GM19452 (cell line): Measurements from ENCODE around the gene VCL.
"Not testable (repeated sequence)": the region's sequence is repeated elsewhere in the genome, so short reads cannot be mapped to it uniquely, and the experiment has no call there.

Experiments used
- ATAC-seq: cut with Tn5 transposase; IDR thresholded peaks from one replicate; pipeline ENCODE4 v1.9.1; 2021; ENCODE audit not compliant: unreplicated experiment

The VCL gene

DNA sequence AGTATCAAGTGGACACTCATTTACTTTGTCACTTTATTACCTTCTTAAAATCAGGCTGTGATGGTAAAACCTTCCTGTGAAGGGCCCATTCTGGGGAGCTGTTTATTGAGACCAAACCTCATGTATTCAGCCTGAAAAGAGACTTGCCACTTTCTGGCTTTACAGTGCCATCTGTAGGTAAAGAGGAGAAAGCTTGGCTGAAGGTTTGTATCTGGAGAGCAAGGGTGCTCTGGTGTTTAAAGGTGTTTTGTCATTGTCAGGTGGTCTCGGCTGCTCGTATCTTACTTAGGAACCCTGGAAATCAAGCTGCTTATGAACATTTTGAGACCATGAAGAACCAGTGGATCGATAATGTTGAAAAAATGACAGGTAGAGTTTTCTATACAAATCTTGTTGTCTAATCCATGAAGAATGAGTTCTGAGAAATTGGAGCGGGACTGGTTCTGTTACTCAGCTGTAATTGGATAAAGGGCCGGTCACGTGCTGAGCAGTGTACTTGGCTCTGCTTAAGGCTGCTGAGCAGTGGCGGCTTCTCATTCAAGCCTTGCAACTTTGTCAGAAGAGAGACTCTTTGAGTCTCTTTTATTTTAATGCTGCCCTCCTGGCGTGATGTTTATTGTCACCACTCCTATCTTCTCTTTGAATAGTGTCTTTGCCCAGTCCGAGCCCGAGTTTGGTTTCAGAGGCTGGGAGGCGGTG is 105.8 kb downstream of the VCL start:
- ATAC-seq, result no peak

DNA sequence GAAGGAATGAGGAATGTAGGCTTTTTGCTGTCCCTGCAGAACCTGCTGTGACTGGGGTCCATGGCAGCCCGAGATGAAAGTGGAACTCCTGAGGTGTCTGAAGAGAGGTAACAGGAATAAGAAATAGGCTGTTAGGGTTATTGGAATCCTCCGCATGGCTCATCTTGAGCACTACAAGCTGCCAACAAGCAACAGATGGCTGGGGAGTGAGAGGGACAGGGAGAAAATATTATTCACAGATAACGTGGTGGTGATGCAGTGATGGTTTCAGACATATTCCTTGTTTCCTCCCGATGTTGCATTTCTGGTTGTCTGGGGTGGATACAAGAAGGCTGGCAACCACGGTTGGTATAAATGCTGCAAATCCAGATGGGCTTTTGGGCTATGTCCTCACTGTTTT is 106.6 kb downstream of the VCL start:
- no peak for ATAC-seq

DNA sequence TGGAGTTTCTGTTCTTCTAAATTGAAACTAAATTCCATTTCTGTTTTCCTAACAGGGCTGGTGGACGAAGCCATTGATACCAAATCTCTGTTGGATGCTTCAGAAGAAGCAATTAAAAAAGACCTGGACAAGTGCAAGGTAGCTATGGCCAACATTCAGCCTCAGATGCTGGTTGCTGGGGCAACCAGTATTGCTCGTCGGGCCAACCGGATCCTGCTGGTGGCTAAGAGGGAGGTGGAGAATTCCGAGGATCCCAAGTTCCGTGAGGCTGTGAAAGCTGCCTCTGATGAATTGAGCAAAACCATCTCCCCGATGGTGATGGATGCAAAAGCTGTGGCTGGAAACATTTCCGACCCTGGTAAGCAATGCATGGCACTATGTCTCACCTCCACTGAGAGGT is 107.1 kb downstream of the VCL start:
- ATAC-seq, result no peak

DNA sequence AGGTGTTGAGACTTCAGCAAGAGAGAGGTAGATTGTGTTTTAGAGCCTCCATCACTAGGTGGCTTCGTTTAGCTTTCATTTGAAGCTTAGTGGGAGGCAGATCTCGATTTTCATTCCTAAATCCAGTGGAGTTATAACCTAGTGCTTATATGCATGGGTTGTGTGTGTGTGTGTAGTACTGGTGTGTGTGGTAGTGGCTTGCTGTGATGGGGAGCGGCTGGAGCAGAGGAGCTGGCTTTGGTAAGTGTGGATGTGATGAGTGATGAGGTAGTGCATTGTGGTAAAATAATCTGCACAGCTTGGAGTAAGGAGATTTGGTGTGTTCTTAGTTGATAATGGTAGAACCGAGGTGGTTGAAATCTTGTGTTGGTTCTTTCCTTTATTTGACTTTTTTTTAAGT is 109.5 kb downstream of the VCL start:
- no peak for ATAC-seq

DNA sequence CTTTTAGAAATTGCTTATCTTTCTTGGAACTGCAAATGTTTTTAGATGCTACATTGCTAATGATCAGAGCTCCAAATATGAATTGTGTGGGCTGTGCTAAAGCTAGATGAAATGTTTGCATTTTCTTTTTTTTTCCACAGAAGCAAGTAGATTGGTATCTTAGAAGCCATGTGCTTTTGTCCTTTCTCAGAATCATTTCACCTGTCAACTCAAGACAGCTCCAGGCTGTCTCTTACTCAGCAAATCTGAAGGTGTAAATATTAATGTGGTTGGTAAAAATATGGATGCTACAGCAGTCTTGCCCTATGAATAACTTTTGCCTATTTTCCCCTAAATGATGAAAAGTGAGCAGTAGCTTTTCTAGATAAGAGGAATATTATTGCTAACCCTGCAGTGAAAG is 111.5 kb downstream of the VCL start:
- no peak for ATAC-seq

DNA sequence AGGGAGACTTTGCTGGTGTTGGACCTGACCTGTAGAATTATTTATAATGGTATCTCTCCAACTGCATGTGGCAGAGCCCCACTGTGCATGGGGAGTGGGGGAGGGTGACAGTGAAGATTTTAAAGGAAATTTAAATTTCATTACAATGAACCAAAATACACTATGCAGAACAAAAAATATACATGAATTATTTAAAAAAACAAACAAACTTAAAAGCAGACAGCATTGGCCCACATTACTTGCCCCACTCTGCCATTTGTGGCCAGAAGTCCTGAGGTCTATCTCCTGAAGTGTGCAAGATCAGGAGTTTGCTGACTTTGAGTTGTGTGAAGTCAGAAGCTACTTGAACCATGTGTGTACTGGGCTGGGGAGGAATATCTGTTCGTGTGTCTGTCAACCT is 112.2 kb downstream of the VCL start:
- ATAC-seq, result no peak

DNA sequence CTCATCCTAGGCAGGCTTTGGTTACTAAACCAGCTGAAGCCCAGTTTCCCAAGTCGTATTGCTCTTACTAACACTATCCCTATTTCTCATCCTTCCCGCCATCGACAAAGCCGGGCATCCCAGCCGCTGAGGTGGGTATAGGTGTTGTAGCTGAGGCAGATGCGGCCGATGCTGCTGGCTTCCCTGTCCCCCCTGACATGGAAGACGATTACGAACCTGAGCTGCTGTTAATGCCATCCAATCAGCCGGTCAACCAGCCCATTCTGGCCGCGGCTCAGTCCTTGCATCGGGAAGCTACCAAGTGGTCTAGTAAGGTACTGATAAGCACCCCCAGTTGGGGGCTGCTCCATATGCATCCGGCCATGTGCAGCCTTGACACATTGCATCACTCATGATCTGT is 113.9 kb downstream of the VCL start:
- no peak for ATAC-seq

DNA sequence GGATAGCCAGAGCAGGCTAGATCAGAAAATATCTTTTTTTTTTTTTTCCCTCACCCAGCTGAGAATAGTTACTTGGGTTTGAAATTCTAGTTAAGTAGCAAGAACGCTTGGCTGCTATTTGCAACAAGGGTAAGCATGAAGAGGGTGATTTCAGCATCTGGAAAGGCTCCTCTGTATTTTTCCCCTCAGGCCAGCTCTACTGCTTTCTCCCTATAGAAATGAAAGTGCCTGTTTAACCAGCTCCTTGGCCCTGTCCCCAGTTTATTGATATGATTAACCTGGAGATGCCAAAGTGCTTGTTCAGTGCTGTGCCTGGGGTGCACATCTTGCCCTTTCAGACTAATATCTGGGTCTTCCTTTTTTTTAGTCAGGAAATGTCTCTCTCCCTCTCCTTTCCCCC is 115.6 kb downstream of the VCL start:
- no peak for ATAC-seq

DNA sequence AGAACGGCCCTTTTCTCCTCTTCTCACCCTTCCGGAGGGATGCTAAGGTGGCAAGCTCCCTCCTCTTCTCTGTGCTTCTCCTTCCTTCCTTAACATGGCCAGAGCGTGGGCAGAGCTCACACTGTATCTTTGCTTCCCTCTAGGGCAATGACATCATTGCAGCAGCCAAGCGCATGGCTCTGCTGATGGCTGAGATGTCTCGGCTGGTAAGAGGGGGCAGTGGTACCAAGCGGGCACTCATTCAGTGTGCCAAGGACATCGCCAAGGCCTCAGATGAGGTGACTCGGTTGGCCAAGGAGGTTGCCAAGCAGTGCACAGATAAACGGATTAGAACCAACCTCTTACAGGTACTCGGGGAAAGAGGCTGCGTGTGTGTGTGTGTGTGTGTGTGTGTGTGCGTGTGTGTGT is 116.1 kb downstream of the VCL start:
- ATAC-seq, result no peak

DNA sequence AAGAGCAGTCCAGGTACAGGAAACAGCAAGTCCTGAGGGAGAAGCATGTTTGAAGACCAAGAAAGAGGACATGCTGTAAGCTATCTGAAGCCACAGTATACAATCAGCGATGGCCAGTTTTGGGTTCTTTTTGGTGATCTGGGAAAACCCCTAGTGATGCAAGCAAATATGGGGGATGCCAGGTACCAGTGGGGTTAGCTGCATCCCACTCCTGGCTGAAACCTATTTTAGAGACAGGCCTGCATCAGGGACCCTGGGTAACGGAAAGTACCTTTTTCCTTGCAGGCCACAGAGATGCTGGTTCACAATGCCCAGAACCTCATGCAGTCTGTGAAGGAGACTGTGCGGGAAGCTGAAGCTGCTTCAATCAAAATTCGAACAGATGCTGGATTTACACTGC is 119.8 kb downstream of the VCL start:
- ATAC-seq, result no peak

DNA sequence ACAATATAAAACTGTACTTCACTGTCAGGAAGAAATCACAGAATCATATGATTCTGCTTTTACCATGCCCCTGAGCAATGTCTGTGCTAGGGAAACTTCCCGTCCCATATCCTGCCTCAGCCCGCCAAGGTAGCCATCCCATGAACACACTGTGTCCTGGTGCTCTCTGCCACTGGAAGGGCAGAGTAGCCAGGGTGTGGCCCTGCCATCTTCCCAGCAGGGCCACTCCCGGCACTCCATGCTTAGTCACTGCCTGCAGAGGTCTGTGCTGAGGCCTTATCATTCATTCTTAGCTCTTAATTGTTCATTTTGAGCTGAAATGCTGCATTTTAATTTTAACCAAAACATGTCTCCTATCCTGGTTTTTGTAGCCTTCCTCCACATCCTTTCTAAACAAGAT is 120.9 kb downstream of the VCL start:
- no peak for ATAC-seq

DNA sequence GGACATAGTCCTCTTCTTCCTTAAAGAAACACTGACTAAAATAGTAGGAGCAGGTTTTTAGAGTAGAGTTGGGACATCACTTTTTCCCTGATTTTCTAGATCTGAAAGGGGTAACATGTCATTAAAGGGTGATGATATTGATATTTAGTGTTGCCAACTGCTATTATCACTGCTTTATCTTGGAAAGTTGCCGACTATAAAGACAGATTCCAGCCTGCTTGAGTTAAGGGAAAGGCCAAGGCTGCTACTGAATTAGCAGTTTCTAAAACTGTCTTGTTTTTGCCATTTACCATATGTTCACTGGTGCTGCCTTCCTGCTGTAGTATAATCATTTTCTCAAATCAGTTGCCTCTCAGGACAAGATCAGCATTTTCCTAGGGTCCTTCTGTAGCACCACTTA is 123.0 kb downstream of the VCL start:
- no peak for ATAC-seq

DNA sequence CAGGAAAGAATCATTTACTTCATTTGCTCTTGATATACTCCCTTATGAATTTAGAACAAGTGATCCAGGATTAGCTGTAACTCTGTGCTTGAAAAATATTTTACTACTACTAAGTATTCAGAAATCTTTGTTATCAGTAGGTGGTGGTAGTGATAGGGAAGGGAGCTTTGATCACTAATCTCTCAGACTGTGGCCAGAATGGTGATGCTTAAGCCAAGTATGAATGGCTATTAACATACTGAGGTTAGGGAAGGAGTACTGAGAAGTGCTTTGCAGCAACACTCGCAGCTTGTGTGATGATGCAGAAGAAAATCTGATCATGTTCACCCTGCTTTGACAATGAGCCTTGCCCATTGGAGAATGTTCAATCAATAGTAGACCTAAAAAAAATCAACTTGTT is 123.5 kb downstream of the VCL start:
- no peak for ATAC-seq

DNA sequence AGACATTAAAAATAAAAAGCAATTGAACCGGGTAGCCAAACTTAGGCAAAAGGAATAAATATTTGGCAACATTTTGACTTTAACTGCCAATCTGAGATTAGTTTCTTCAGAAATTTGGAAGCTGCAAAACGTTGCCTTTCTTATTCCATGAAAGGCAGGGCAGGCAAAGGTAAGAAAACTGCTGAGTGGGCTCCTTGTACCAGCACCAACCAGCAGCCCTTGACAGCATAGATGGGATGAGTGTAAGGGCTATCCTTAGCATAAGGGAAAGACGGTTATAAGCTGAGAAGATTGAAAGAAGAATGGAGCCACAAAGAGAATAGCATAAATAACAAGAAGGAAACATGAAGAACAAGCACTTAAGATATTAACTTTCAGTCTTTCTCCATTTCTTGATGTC is 124.1 kb downstream of the VCL start:
- ATAC-seq, result no peak

DNA sequence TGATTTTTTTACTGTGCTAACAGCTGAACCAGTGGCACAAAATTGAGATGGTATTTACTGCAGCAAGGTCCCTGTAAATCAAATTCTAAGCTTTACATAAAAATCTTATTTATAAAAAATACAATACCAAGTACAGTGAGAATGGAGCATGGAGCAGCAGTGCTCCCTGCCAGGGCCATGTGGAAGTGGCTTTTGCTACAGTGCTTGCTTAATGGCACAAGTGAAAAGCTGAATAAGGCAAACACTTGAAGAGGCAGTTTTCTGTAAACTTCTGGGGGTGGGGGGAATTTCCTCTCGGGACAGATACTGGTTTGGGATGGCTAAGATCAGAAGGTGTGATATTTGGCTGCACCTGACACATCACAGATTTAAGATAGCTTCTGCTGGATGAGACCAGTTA is 125.2 kb downstream of the VCL start:
- no peak for ATAC-seq

DNA sequence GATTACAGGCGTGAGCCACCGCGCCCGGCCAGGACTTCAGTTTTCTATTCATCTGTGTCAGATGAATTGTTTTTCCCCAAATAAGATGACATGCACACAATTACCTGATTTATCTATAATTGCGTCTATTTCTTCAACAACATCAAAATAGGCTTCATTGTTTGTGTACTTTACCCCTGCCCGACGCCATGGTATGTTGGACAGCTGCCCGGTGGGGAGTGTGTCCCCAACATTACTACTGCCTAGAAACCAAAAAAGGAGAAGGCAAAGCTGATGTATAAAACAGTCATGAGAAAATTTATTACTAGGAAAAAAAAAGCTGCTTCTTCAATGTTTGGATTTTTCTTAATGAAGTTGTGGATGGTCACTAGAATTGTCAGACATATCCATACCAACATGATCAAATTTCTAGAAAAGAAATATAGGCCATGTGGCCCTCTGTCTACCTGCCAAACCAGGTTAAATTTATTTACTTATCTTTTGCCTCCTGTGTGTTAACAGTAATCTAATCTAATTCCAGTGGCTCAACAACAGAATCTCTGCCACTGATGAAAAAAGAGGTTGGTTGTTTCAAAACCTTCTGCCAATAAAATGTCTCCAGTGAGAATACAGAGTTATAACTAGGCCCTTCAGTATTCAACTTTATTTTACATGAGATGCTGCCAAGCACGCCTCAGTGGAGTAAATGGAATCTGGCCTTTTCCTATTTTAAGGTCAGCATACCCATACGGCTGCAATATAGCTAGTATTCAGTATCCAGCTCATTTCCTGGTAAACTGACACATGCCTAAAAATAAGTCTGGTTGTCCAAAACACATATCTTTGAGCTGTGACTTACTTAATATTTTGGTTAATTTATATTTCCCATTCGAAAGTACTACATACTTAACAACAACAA is 136.3 kb downstream of the VCL start:
- no peak for ATAC-seq

DNA sequence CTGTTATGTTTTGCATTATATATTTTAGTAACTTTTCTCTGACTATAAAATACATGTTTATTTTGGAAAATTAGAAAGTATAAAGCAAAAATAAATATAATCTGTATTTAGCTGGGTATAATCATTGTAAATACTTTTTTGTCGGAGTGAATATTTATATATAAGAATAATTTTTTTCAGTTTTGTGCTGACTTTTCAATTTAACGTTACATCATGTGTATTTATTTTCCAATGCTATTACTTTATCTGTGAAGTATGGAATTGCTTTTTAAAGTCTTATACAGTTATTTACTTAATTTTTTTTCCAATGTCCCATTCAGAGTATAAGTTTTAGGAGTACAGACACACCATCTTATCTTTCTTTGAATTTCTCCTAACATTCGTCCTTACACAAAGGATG is 137.5 kb downstream of the VCL start:
- ATAC-seq, result no peak

DNA sequence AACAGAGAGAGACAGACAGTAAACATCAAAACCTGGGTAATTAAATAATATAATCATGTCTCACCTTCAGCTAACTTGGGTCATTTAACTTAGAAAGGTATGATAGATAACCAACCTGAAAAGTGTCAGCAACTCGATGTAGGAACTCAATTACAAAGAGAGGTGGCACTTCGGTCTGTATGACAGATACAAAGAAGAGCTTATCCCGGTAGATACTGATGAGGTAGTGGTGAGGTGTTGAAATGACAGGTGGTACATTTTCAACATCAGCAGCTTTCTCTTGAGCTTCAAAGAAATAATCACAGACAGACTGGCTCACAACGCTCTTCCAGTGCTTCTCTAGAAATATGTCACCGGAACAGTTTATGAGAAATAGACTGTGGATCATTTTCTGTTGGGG is 140.1 kb downstream of the VCL start:
- no peak for ATAC-seq

DNA sequence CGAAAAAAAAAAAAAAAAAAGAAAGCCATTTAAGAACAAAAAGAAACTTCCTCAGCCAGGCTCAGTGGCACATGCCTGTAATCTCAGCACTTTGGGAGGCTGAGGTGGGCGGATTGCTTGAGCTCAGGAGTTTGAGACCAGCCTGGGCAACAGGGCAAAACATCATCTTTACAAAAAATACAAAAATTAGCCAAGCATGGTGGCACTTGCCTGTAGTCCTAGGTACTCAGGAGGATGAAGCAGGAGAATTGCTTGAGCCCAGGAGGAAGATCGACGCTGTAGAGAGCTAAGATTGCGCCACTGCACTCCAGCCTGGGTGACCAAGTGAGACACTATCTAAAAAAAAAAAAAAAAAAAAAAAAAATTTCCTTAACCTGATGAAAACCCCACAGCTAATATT is 140.7 kb downstream of the VCL start:
- not testable (repeated sequence) for ATAC-seq

DNA sequence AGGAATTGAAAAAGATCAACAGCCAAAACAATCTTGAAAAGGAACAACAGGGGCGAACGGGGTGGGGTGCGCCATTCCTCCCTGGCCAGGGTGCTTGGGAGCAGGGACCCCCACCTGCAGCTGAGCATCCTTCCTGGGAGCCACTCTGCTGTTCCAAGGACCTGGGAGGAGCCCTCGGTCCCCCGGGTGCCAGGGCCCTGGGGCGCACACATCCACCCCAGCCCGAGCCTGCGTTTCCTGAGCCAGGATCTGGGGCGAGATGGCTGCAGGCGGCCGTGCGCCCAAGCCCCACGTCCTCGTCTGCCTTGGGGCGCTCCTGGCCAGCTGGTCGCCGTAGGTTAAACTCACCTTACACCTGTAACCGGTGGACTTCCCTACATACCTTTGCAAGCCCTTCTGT is 142.1 kb downstream of the VCL start:
- no peak for ATAC-seq

DNA sequence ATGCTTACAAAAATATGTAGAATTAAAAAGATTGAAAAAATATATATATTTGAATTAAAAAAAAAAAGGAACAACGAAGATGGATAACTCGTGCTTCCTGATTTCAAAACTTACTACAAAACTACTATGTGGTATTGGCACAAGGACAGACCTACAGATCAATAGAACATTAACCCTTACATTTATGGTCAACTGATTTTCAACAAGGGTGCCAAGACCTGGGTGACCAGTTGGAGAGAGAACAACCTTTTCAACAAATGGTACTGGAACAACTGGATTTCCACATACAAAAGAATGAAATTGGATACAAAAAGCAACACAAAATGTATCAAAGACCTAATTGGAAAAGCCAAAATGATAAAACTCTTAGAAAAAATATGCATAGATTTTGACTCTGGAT is 142.6 kb downstream of the VCL start:
- no peak for ATAC-seq

DNA sequence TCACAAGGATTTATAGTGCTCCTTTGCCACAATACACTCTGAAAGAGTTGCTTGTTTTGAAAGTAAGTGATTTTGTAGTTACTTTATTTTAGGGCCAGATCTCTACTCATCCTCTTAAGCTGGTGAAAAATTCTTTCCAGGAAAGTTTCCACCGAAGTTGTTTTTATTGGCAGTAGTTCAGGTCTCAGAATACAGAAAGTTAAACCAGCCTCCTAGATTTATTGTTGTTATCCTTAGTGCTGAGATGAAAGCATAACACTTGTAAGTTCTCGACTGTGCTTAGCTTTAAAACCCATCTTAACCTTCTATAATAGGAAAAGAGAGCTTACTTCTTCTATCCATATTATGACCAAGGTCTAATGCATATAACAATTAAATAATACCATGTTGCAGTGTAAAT is 147.2 kb downstream of the VCL start:
- ATAC-seq, result no peak

DNA sequence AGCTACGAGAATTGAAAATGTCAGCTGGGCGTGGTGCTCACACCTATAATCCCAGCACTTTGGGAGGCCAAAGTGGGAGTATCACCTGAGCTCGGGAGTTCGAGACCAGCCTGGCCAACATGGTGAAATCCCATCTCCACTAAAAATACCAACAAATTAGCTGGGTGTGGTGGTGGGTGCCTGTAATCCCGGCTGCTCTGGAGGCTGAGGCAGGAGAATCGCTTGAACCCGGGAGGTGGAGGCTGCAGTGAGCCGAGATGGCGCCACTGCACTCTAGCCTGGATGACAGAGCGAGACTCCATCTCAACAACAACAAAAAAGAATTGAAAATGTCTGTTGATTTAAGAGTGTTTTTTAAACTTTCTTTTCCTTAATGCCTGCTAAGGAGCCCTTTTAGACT is 149.1 kb downstream of the VCL start:
- not testable (repeated sequence) for ATAC-seq
